HG03354 (cell line): Measurements from ENCODE around the gene CUBN.

ENCODE experiments used
- ATAC-seq: cut with Tn5 transposase; IDR thresholded peaks from one replicate; pipeline ENCODE4 v1.9.1; 2021; ENCODE audit warnings: mild to moderate bottlenecking; ENCODE audit not compliant: unreplicated experiment, poor library complexity, severe bottlenecking

Gene CUBN

DNA sequence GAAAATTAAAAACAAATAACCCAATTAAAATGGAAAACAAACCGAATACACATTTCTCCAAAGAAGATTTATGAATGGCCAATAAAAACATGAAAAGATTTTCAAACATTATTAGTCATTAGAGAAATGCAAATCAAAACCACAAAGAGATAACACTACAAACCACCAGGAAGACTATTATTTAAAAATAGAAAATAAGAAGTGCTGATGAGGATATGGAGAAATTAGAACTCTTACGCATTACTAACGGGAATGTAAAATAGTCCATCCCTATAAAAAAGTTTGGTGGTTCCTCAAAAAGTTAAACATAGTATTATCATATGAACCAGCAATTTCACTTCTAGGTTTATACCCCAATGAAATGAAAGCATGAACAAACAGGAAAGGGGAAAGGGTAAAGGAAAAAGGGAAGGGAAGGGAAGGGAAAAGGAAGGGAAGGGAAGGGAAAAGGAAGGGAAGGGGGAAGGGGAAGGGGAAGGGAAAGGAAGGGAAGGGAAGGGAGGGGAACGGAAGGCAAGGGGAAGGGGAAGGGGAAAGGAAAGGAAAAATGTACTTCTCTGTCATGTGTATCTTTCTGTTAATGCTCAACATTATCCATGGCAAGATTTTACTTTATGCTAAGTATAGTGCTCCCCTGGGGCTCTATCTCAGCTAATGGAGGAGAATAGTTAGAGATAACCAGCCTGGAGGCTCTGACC, 187.1 kb downstream of the CUBN start:
- ATAC-seq = no peak

GRCh38 chr10:16941870-16942269, 187.7 kb downstream of the CUBN start:
- ATAC-seq = no peak

- ATAC-seq = no peak
Observed at GRCh38 chr10:16941067-16941466, 188.5 kb downstream of the CUBN start.

DNA sequence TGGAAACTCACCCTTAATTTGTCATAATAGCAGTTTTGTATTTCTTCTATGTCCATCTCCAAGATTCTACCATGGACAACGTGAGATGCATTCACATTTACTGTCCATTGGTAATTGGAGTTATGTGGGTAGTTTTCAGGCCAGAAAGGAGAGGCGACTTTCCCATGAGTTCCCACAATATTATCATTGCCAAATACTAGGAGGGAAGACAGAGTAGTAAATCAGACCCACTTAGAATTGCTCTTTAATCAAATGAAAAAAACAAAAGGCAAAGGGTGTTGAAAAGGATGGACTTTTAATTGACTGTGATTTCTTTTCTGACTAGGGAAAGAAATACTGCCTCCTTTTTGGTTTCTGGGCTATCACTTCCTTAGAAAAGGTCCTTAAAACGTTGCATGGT, 190.7 kb downstream of the CUBN start:
- ATAC-seq = no peak

- ATAC-seq = no peak
Observed at GRCh38 chr10:16934461-16934860, 195.2 kb downstream of the CUBN start.

DNA sequence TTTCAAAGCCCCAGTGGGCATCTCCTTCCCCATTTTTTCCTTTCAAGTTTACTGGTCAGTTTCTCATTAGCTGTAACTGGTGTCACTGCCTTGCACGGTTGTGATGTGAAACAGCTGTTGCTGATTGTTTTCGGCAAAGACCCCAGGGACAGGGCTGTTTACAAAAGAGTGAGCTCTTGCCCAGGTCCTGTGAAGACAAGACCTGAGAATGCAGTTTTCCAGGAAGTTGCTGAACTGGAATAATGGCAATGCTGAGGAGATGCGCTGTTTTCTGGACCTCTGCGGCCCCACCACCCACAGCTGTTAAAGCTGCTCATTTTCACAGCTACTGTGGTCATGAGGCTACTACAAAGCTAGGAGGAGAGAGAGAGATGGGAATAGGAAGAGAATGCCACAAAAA, 195.8 kb downstream of the CUBN start:
- no peak for ATAC-seq

DNA sequence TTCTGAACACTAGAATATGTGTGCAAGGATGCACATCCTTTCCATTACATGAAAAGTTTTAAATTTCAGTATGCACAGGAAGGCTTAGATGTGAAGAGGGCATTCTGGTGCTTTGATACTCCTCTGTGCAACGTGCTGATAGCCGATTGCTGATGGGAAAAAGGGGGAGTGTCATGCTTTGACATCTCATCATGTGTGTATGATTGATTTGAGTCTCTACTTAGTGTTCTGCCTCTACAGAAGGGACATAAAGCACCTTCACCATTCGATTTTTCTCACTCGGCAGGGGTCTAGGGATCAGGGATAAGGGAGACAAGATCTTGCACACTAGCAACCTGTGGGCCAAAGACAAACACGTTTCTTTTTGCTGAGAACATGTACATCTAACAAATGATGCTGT, 197.7 kb downstream of the CUBN start:
- no peak for ATAC-seq

- ATAC-seq = no peak
Observed at GRCh38 chr10:16930540-16930939, 199.1 kb downstream of the CUBN start.

DNA sequence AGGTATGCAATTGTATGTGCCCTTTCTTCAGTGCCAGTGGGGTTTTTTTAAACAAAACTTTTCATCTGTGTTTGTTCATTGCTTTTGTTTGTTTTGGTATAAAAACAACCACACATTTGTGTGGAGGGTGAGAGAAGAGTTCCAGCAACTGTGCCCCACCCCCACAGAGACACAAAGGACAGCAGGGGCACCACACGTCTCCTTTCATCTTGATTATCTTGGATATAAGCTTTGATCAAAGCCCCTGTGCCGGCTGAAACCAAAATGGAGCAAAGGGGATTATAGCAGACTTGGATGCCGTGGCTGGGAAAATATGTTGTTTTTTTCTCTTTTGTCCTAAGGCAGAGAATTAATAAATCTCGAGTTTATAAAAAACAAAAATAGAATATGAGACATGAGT, 200.5 kb downstream of the CUBN start:
- no peak for ATAC-seq

GRCh38 chr10:16927546-16927945, 202.1 kb downstream of the CUBN start:
- ATAC-seq = no peak

DNA sequence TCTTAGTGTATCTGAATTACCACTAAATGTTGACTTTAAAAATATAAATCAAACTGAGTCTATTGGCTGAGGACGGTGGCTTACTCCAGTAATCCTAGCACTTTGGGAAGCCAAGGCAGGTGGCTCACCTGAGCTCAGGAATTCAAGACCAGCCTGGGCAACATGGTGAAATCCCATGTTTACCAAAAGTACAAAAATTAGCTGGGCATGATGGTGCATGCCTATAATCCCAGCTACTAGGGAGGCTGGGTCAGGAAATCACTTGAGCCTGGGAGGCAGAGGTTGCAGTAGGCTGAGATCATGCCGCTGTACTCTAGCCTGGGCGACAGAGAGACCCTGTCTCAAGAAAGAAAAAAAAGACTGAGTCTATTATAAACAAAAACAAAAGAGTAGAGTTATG, 205.9 kb downstream of the CUBN start:
- ATAC-seq = no peak

DNA sequence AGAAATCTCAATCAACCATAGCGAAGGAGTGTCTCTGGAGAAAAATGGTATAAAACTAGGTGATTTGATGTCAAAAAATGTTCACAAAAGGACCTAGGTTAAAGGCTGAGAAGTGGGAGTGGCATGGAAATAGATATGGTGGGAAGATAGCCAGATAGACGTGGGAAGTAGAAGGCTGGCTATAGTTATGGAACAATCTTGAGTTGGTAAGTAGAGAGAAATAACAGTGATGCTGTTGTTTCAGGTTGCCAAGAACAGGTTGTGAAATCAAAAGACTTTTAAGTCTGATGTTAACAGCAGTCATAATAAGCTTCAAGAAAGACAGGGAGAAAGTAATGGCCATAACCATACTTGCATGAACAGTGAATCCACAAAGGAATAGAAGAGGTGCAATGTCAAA, 206.3 kb downstream of the CUBN start:
- no peak for ATAC-seq

DNA sequence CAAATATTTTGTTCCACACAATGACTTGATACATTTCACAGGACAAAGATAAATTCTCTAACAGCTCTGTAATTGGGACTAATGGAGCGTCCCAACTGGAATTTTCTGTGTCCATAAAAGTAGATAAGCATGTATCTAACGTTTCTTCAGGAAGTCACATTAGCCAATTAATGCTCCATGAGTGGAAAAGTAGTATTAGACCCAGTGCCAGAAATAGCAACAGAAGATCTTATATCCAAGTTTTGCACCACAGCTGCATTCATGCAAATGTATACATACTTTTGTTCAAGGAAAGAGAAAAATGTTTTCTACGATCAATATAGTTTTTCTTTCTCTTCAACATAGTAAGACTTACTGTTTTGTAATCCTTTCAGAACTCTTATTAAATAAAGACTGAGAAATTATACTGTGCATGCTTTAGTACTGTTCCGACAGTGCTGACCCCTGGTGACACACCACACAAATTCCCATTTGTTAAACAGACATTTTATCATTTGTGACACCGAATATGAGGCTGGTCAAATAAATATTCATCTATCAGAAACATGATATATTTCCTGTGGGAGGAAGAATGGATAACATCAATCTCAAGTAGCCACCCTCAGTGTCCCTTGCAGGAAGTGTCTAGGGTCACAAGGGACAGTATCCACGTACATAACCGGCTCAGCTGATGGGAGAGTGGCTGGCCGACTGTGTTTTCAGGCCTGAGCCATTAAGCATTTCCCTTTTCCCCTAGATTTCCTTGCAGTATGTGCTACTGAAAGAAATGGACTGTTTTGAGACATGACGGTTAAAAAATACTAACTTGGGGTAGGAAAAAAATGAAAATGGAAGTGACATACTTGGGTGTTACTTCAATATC, 210.3 kb downstream of the CUBN start:
- ATAC-seq = no peak

DNA sequence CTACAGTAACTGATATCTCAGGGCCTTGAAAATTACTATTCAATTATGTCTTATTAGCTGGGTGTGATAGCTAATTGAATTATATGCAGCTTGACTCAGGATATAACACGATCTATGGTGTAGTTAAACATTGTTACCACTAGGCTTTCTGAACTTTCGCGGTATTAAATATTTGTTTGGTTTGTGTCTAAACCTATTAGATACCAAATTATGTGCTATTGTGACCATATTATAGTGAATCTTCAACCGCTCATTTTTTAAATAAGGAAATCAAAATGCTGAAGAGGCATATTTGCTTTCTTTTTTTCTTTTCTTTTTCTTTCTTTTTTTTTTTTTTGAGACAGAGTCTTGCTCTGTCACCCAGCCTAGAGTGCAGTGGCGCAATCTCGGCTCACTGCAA, 213.1 kb downstream of the CUBN start:
- ATAC-seq = no peak

- ATAC-seq = no peak
Observed at GRCh38 chr10:16915300-16915699, 214.3 kb downstream of the CUBN start.

DNA sequence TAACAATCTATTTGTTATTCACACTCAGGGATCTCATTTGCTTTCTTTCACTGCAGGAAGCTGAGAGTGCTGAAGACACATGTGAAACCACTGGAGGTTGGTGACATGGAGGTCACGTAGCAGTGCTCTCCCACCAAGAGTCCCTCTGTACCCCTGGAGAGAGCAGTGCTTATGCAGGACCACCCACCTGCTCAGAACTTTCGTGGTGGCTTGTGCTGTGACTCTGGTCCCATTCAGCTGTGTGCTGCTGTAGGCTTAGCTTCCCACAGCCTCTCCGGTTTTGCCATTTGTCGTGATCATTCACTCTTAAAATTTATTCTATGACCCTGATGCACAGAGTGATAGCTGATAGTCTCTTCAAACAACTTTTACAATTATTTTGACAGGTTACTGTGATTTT, 216.3 kb downstream of the CUBN start:
- ATAC-seq = no peak

DNA sequence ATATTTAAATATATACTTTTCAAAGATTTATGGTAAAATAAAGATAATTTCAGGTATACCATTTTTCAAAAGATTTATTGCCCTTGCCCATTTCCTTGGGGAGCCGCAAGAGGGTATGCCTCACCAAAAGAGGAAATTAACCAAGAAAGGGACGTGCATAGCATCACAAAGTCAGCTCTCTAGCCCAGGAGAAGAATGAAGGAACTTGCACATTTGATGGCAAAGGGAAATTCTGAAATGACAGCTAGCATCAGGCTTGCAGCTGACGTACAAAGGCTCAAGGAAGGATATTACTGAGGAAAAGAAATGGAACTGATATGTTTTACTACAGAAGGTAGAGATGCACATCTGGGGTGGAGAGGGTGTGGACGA, 218.8 kb downstream of the CUBN start:
- ATAC-seq = no peak

GRCh38 chr10:16909961-16910792, 219.4 kb downstream of the CUBN start:
- no peak for ATAC-seq

DNA sequence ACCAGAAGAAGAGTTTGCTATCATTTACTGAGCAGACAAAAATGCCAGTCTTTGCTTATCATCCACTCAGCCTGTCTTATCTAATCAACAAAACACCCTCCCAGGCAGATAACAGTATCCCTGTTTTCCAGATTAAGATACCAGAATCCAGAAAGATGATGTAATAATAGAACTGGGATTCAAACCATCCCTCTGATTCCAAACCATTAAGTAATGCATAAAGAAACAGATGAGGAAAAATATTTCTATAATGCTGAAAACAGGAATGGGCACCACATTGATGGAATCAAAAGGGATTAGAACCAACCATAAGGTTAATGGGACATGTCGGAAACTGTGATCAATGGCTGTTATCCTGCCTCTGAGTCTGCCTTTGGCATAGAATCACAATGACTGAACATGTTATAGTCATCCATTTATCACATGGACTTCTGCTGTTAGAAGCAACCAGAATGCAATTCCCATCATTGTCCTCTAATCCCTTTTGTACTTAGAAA, 220.3 kb downstream of the CUBN start:
- no peak for ATAC-seq

DNA sequence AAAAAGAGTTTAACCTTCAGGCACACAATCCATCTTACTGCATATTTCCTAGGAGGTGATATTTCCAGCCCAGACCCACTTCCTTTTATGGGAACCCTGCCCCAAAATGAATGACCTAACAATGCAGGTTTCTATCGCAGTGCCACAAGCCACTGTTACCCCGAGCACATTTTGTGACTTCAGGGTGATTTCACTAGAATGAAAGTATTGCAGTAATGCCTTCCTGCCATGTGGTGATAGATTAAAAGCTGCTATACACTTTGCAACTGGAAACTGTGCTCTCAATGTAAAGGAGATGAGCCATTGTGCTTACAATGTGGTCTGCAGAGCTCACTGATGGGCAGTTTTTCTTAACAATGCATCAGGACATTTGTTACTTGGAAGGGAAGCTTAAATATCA, 221.9 kb downstream of the CUBN start:
- ATAC-seq = no peak
